GM21529 (cell line): Measurements from ENCODE around the gene DOCK11.
"Not testable (repeated sequence)": the region's sequence is repeated elsewhere in the genome, so short reads cannot be mapped to it uniquely, and the experiment has no call there.

Source experiments
- ATAC-seq: cut with Tn5 transposase; IDR thresholded peaks from one replicate; pipeline ENCODE4 v1.9.1; 2021; ENCODE audit not compliant: unreplicated experiment

DOCK11 gene

DNA sequence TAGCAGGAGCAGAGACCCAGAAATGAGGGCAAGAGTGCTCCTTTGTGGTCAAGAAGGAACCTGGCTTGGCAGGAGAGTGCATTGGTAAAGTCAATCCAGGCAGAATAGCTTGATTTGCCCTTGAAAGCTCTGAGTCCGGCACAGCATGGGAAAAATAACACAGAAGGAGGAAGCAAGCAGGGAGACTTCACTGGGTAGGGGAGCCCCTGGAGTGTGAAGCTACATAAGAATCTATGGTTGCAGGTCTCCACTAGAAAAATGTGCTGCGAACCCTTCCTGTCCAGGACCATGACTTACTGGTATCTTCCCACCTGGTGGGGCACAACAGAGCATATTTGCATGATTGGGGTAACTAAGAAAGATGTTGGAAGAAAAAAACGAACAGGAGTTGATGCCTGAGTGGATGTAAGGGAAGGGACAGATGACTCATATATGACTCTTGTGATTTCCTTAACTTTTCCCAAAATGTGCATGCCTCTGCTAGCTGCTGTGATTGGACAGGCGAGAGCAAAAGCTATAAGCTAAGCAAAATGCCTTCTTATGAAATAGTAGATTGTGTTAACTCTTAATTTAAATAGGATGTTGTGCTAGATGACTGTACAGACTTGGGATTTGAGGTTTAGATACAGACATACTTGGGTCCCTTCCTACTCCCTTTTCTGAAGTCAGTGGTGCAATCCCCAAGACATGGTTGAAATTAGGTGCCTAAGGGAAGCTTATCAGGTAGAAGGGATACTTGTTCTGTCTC lies 235.1 kb downstream of the DOCK11 start:
- ATAC-seq: no peak

DNA sequence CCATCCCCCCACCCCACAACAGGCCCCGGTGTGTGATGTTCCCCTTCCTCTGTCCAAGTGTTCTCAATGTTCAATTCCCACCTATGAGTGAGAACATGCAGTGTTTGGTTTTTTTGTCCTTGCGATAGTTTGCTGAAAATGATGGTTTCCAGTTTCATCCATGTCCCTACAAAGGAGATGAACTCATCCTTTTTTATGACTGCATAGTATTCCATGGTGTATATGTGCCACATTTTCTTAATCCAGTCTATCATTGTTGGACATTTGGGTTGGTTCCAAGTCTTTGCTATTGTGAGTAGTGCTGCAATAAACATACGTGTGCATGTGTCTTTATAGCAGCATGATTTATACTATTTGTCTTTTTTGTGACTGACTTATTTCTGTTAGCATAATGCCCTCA lies 236.9 kb downstream of the DOCK11 start:
- ATAC-seq: not testable (repeated sequence)

DNA sequence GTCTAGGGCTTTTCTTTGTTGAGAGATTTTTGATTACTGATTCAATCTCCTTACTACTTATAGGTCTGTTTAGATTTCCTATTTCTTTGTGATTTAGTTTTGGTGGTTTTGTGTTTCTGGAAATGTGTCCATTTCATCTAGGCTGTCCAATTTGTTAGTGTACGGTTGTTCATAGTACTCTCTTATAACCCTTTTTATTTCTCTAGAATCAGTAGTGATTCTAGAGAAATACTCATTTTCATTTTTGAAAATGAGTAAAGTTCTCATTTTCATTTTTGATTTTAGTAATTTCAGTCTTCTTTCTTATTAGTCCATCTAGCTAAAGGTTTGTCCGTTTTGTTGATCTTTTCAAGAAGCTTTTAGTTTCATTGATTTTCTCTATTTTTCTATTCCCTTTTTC lies 239.3 kb downstream of the DOCK11 start:
- ATAC-seq: peak; percentile 65
